NK-92 (cell line): ENCODE results near the gene G0S2.

Experiments
- DNase-seq: peaks from one replicate; lab custom pipeline; 2025; ENCODE audit not compliant: unreplicated experiment; lab: John Stamatoyannopoulos, UW

G0S2 gene, protein sequence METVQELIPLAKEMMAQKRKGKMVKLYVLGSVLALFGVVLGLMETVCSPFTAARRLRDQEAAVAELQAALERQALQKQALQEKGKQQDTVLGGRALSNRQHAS

GRCh38 chr1:209674957-209675564, at the start of gene G0S2:
Gene G0S2, plus strand, starts transcription at chr1:209675412. Its CDS starts 273 bp downstream, at chr1:209675685.
- no peak for DNase-seq

GRCh38 chr1:209625791-209626285, 49.4 kb upstream of the G0S2 start:
- no peak for DNase-seq

DNA sequence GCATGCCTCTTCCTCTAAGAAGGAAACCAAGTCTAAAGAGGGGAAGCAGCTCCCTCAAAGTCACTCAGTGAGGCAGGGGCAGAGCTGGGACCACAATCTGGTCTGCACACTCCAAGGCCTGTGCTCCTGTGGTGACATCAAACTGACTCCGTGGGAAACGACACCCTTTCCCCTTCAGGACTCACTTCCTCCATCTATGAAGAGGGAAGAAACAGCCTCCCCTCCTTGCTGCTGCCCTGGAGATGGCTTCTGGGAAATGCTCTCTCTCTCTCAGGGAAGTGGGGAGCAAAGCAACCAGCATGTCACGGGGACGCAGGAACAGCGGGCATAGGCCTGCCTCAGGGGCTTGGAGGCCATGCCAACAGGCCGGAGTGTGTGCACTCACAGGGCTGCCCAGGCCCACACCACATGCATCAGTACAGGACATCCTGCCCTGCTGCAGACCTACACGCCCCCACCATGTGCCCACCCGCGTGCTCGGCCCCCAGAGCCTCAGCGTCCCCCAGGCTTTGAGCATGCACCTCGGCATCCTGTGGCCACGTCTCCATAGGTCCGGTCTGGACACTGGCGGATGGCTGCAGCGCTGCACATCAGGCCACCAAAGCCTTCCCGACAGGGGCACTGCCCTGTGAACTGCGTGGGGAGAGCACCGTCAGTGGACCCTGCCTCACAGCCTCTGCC, 48.7 kb upstream of the G0S2 start:
- no peak for DNase-seq

- DNase-seq = no peak
Observed at GRCh38 chr1:209627027-209627731, 48.0 kb upstream of the G0S2 start.

GRCh38 chr1:209627732-209628196, 47.4 kb upstream of the G0S2 start:
- no peak for DNase-seq

DNA sequence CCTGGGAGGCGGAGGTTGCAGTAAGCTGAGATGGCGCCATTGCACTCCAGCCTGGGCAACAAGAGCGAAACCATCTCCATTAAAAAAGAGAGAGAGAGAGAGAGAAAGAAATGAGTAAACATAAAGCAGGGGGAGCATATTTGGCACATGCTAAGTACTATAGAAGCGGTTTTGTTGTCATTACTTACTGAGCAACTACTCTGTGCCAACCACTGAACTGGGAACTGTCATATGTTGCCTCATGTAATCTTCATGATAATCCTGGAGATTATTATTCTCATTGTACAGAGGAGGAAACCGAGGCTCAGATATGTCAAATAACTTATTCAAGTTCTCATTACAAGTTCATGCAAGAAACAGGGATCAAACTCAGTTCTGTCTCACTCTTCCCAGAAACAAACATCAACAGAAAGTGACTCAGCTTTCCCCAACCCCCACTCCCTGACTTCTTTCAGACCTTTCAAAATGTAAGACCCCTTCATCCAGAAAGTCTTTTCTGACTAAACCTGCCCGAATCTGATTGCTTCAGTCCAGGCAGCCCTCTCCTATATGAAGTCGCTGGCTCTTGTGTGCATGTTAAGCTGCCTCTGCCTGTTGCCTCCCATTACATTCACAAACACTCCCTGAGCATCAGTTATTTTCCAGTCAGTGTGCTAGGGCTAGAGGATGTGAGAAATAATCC, 46.5 kb upstream of the G0S2 start:
- no peak for DNase-seq

- no peak for DNase-seq
Observed at GRCh38 chr1:209629621-209630382, 45.4 kb upstream of the G0S2 start.

DNA sequence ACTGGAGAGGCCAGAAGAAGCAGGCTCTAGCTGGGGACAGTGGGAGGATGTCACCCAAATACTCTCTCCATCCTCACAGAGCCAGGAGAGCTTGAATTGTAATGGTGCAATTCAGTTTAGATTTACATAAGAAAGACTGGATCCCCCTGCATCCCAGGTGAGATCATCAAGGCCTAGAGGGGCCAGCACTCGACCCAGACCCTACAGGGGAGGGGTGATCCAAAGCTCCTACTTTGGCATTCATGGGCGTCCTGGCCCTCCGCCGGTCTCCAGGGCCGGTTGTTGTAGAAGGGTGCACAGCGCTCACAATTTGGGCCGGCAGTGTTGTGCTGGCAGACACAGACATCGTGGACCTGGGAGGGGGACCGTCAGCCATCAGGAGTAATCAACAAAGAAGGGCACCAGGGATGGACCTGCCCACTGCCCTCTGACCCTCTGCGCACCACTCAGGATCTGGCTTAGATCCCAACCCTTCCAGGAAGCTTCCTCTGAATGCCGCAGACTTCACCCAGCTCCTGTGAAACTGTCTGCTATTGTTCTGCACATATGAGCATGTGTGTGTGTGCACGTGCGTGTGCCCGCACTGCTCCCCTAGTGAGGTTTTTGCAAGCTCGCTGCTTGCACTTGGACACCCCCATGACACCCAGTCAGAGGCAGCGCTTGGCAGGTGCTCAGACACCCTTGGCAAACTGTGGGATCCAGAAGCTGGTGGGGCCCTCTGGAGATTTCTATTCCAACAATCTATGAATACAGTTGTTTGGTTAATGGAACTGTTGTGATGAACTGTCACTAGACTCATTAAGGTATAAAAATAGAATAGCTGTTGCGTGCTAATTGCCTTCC, 44.6 kb upstream of the G0S2 start:
- no peak for DNase-seq

DNA sequence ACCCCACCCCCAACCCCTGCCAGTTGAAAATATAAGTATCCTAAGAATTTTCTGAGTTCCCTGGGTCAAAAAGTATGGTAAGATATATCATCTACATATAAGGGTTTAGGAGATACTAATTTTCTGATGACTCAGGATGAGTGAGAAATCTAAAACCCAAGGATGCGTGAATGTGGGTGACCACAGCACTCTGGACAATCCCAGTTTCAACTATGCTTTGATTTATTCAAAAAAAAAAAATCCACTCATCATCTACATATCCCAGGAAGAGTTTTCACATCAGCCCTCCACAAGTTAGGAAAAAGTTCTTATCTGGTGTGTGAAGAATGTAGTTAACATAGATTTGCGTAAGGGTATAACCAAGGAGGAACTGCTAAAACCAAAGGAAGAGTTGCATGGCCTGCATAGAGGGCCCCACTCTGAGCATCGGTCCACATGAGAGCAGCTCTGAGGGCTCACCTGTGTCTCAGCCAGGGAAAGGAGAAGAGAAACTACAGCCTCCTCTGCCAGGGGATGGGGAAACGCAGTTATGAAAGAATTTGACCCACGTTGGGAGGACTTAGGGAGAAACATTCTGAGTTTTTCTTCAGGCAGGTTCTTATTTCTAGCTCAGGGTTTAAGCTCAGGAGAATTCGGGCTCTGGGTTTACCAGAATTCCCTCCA, 41.7 kb upstream of the G0S2 start:
- no peak for DNase-seq

- DNase-seq = no peak
Observed at GRCh38 chr1:209634005-209634737, 41.0 kb upstream of the G0S2 start.

DNA sequence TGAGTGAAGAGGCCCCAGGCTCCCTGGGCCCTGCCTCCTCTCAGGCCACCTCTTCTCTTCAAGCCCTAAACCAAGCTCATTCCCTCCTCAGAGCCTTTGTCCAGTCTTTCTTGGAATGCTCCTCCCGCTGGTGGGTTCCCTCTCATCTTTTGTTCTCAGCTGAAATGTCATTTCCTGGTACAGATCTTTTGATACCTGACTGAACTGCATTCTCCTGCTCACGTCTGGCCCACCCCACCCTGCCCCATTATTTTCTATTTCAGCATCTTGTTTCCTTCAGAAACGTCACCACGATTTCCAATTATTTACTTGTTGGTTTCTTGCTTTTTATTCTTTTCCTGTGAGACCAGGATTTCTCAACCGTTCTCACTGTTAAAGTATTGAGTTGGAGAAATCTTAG, 39.4 kb upstream of the G0S2 start:
- no peak for DNase-seq

DNA sequence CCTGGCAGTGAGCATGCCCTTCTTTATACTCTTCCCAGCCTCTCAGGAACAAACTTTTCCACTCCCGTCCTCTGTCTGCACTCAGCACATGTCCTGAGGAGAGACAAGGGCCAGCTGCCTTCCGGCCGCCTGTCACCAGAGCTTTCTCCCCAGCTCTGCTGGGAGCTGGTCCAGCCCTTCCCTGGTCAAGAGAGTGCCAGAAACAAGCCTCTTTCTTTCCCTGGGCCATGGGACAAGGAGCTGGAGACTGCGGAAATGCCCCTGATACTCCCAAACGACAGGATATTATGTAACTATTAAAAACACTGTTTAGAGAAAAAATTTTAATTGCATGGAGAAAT, 33.4 kb upstream of the G0S2 start:
- no peak for DNase-seq

DNA sequence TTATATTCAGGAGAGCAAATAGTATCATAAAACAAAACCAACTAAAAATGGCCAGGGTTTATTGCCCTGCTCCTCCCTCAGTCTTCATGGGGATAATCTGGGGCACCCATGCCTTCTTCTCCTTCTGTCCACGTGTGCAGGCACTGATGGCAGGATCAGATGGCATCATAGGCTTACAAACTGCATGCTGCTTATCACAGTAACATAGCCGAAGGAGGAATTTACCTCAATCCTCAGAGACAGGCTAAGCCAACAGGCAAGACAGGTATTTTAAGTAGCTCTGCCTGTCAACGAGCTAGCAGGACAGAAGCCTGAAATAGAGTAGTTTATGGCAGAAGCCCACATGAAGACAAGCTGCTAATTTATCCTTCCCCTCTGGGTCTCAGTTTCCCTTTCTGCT, 32.4 kb upstream of the G0S2 start:
- DNase-seq = no peak

DNA sequence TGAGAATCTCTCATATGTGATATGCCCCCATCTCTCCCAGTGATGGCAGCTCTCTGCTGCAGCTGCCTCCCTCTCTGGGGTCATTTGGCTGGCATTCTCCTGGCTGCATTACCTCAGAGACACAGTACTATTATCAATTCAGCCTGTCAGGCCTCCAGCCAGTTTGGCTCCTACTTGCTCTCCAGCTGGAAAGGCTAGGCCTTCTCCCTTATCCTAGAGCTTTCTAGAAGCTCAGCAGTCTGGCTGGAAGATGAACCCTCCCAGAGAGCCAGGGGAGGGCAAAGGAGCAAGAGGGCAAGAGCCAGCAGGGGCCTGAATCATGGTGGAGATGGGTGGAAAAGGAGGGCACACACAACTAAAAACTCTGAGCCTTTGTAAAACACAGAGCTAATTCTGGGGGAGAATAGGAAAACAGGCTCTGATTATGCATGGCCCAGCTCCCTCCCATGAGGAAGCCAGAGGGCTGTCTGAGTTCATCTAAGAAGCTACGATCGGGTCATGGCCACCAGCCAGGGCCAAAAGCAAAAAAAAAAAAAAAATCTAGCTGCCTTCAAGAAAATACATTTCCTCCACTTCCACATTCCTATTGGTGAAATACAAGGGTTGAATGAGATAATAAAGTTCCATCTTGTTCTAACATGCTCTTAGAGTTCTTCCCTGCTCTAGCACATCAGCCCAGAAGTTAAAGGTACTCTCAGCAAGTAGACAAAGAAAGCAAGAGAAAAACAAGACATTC, 31.8 kb upstream of the G0S2 start:
- no peak for DNase-seq

- DNase-seq = no peak
Observed at GRCh38 chr1:209645574-209646452, 29.4 kb upstream of the G0S2 start.

DNA sequence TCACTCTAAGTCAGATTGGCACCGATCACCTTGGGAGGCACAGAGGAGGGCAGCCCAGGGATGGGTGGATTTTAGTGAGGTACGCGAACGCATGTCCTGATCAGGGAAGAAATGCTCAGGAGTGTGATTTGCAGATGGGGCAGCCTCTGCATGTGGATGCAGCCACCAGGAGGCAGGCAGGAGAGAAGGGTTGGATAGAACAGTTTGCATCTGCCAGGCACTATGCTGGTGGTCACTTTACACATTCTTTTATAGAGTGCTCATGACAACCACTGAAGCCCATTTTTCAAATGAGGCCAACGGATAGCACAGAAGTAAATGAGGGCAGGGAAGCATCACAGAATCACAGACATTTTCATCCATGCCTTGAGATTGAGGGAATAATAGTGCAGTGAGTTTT, 28.7 kb upstream of the G0S2 start:
- no peak for DNase-seq

DNA sequence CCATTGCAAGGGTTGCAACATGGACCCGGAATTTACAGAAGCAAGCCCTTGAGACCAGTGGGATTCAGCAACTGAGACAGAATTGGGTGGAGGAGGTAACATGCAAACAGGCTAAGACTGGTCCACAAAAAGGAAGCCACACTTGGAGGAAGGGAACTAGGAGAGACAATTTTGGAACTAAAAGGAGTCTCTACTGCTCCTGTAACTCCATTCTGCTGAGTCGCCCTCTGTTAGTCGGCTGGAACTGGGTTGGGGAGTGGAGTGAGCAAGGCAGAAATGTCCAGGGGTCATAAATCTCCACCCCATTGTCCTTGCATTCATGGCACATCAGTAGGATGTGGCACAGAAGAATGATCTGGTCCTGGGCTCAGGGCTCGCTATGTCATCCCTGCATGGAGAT, 28.1 kb upstream of the G0S2 start:
- DNase-seq = no peak
